AG10803 (cell line): ENCODE results near the gene FIS1.
A peak's percentile ranks its signal among the peaks of the same experiment; 100 is the strongest.
"Not testable (repeated sequence)": the region's sequence is repeated elsewhere in the genome, so short reads cannot be mapped to it uniquely, and the experiment has no call there.

ENCODE experiments used
- DNase-seq: peaks from one replicate; pipeline ENCODE4 v3.0.0; 2010; ENCODE audit warnings: low read depth
- H3K4me3 ChIP-seq: 2 replicates; pipeline ENCODE4 v1.5.1; 2011; ENCODE audit warnings: mild to moderate bottlenecking, low read length, control low read depth
- CTCF ChIP-seq: conservative IDR thresholded peaks from 2 replicates; pipeline ENCODE4 v1.5.1; 2011; ENCODE audit warnings: mild to moderate bottlenecking, low read length, control low read depth, inconsistent platforms

FIS1 gene

DNA sequence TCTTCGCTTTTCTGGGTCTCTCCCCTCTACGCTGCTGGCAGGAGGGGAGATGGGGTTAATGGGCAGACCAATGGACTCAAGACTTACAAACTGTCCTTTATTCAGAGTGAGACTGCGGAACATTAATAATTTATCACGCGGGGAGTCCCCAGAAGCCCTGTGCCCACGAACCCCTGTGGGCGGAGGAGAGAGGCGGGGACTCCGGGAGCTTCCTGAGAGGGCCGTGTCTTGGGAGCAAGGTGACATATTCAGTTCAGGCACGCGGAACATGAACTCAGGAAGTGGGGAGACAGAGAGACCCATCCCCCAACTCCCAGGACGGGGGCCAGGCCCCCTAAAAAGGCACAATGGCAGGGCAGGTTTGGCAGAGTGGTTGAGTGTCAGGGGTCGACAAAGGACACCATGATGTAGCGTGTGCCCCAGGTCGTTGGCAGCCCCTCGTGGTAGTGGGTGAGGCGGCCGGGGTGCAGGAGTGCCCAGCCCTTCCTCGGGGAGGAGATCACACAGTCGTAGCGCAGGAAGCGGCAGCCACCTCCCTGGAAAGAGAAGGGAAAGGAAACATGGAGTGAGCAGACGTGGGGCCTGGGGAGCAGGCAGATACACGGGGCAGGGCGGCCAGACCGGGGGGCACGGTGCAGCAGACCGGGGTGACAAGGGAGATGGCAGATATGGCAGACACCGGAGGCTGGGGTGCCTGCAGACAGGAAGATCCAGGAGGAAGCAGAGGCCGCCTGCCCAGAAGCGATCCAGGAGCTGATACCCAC, 38.8 kb downstream of the FIS1 start:
- no peak for DNase-seq
- no peak overlapping the region for H3K4me3 ChIP-seq
- no peak for TF ChIP-seq CTCF

DNA sequence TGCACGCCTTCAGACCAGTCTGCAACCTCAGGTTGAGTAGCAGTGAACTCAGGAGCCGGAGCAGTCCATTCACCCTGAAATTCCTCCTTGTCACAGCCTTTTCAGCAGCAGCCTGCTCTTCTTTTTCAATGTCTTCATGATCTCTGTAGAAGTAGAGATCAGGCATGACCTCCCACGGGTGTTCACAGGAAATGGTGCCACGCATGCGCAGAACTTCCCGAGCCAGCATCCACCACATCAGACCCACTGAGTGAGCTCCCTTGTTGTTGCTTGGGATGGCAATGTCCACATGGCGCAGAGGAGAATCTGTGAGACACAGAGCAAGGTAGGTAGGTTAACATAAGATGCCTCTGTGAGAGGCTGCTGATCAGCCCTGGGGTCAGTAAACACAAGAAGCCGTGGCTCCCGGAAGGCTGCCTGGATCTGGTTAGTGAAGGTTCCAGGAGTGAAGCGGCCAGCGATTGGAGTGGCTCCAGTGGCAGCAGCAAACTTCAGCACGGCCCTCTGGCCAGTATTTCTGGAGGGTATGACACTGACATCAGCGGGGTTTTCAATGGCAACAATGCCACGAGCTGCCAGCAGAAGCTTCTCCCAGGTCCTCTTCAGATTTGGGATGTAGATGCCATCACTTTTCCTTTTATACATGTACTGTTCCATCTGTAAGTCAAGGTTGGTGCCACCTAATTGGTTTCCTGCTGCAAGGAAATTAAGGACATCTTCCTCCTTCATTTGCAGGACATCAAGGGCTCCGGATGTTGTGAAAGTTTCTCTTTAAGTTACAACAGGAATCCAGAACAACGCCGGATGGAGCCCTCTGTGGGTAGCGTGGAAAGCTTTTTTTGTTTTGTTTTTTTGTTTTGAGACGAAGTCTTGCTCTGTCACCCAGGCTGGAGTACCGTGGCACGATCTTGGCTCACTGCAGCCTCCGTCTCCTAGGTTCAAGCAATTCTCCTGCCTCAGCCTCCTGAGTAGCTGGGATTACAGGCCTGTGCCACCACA, 40.8 kb downstream of the FIS1 start:
- peak; percentile 64 for DNase-seq
- TF ChIP-seq CTCF: peak; percentile 20; the same call in 1 of the 2 replicates
- not testable (repeated sequence) for H3K4me3 ChIP-seq

- DNase-seq: no peak
- TF ChIP-seq CTCF: no peak
- H3K4me3 ChIP-seq: no peak overlapping the region
These were observed 42.3 kb downstream of the FIS1 start for GRCh38 chr7:101202603-101202918.

- no peak for TF ChIP-seq CTCF
These were observed 42.9 kb downstream of the FIS1 start for GRCh38 chr7:101201695-101202602.

GRCh38 chr7:101200862-101201599, 43.9 kb downstream of the FIS1 start, which contains the start of gene MOGAT3:
TSS of gene MOGAT3 (minus strand) at chr7:101201036. CDS start at chr7:101200854, 182 bp downstream.
- TF ChIP-seq CTCF: no peak
- no peak within 1 kb of the TSS for H3K4me3 ChIP-seq

More at GRCh38 chr7:101201695-101202602, 42.9 kb downstream of the FIS1 start:
- no peak overlapping the region for H3K4me3 ChIP-seq
- DNase-seq: no peak

GRCh38 chr7:101200504-101200861, 44.4 kb downstream of the FIS1 start:
- DNase-seq: no peak
- no peak for TF ChIP-seq CTCF
- no peak overlapping the region for H3K4me3 ChIP-seq

More at GRCh38 chr7:101200862-101201599, 43.9 kb downstream of the FIS1 start, which contains the start of gene MOGAT3:
- DNase-seq: no peak

GRCh38 chr7:101199522-101199921, 45.4 kb downstream of the FIS1 start:
- not testable (repeated sequence) for H3K4me3 ChIP-seq, DNase-seq
